Mucosa of stomach (tissue), 1 donor: ENCODE results near the gene TNFRSF8.

Source experiments
- H3K27me3 ChIP-seq: one replicate; pipeline ENCODE4 v1.7.0; 2013; ENCODE audit warnings: mild to moderate bottlenecking, low read length; ENCODE audit not compliant: control insufficient read depth, insufficient read depth
- H3K36me3 ChIP-seq: one replicate; pipeline ENCODE4 v1.7.0; 2013; ENCODE audit warnings: low read length; ENCODE audit not compliant: control insufficient read depth, insufficient read depth
- H3K4me1 ChIP-seq: one replicate; pipeline ENCODE4 v1.7.0; 2013; ENCODE audit warnings: mild to moderate bottlenecking, low read length; ENCODE audit not compliant: control insufficient read depth, insufficient read depth
- H3K4me3 ChIP-seq: one replicate; pipeline ENCODE4 v1.7.0; 2013; ENCODE audit warnings: low read length
- H3K9ac ChIP-seq: one replicate; pipeline ENCODE4 v1.7.0; 2013; ENCODE audit warnings: mild to moderate bottlenecking, low read length, moderate library complexity
- H3K9me3 ChIP-seq: one replicate; pipeline ENCODE4 v1.7.0; 2013; ENCODE audit warnings: mild to moderate bottlenecking, low read length, moderate library complexity; ENCODE audit not compliant: control insufficient read depth
- donor health status: Pancreatic carcinoma.

Gene TNFRSF8

GRCh38 chr1:12063141-12064072, at the start of gene TNFRSF8:
Gene TNFRSF8 (plus strand): TSS chr1:12063303. CDS start chr1:12063599, 296 bp downstream.
- H3K36me3 ChIP-seq, result no peaks in the 10 kb centered on the region
- peaks cover 55% of the 10 kb centered on the region for H3K27me3 ChIP-seq
- H3K4me1 ChIP-seq, result no peaks in the 10 kb centered on the region
- H3K9me3 ChIP-seq, result no peaks in the 10 kb centered on the region
- no peak within 1 kb of the TSS for H3K9ac ChIP-seq
- H3K4me3 ChIP-seq, result no peak within 1 kb of the TSS

- H3K4me3 ChIP-seq, result no peak overlapping the region
- no peaks in the 10 kb centered on the region for H3K4me1 ChIP-seq
- no peak overlapping the region for H3K9ac ChIP-seq
- H3K9me3 ChIP-seq, result no peaks in the 10 kb centered on the region
- H3K36me3 ChIP-seq, result peaks cover 7% of the 10 kb centered on the region
- H3K27me3 ChIP-seq, result no peaks in the 10 kb centered on the region
Observed at GRCh38 chr1:12014141-12014991, 48.7 kb upstream of the TNFRSF8 start.

GRCh38 chr1:12015001-12015491, 48.1 kb upstream of the TNFRSF8 start:
- Histone ChIP-seq H3K27me3 (no peaks in the 10 kb centered on the region), H3K4me3 (no peak overlapping the region), H3K9ac (no peak overlapping the region), H3K4me1 (no peaks in the 10 kb centered on the region), H3K36me3 (peaks cover 7% of the 10 kb centered on the region), H3K9me3 (no peaks in the 10 kb centered on the region)

GRCh38 chr1:12015499-12015898, 47.6 kb upstream of the TNFRSF8 start:
- Histone ChIP-seq H3K9me3 (no peaks in the 10 kb centered on the region), H3K4me1 (no peaks in the 10 kb centered on the region)

GRCh38 chr1:12016182-12016581, 46.9 kb upstream of the TNFRSF8 start:
- Histone ChIP-seq H3K4me3 (no peak overlapping the region), H3K4me1 (no peaks in the 10 kb centered on the region), H3K9ac (no peak overlapping the region), H3K9me3 (no peaks in the 10 kb centered on the region), H3K27me3 (no peaks in the 10 kb centered on the region), H3K36me3 (peaks cover 7% of the 10 kb centered on the region)

More at GRCh38 chr1:12015499-12015898, 47.6 kb upstream of the TNFRSF8 start:
- Histone ChIP-seq H3K9ac (no peak overlapping the region), H3K4me3 (no peak overlapping the region), H3K36me3 (peaks cover 7% of the 10 kb centered on the region), H3K27me3 (no peaks in the 10 kb centered on the region)

- Histone ChIP-seq H3K27me3 (no peaks in the 10 kb centered on the region), H3K4me1 (no peaks in the 10 kb centered on the region), H3K9ac (peak overlapping the region; percentile 40), H3K9me3 (no peaks in the 10 kb centered on the region), H3K36me3 (no peaks in the 10 kb centered on the region), H3K4me3 (peak overlapping the region; percentile 39)
Observed at GRCh38 chr1:12019858-12020509, 43.1 kb upstream of the TNFRSF8 start.

GRCh38 chr1:12021616-12022015, 41.5 kb upstream of the TNFRSF8 start:
- H3K27me3 ChIP-seq, result no peaks in the 10 kb centered on the region
- no peaks in the 10 kb centered on the region for H3K36me3 ChIP-seq
- H3K4me1 ChIP-seq, result no peaks in the 10 kb centered on the region
- H3K4me3 ChIP-seq, result no peak overlapping the region
- no peaks in the 10 kb centered on the region for H3K9me3 ChIP-seq
- H3K9ac ChIP-seq, result no peak overlapping the region

- Histone ChIP-seq H3K4me1 (no peaks in the 10 kb centered on the region), H3K4me3 (no peak overlapping the region), H3K9me3 (no peaks in the 10 kb centered on the region), H3K9ac (no peak overlapping the region), H3K27me3 (no peaks in the 10 kb centered on the region), H3K36me3 (no peaks in the 10 kb centered on the region)
Observed at GRCh38 chr1:12022036-12022435, 41.1 kb upstream of the TNFRSF8 start.

- H3K4me3 ChIP-seq, result no peak overlapping the region
- no peaks in the 10 kb centered on the region for H3K27me3 ChIP-seq
- no peak overlapping the region for H3K9ac ChIP-seq
- H3K9me3 ChIP-seq, result no peaks in the 10 kb centered on the region
- no peaks in the 10 kb centered on the region for H3K36me3 ChIP-seq
- no peaks in the 10 kb centered on the region for H3K4me1 ChIP-seq
Observed at GRCh38 chr1:12026586-12026985, 36.5 kb upstream of the TNFRSF8 start.

- Histone ChIP-seq H3K9me3 (no peaks in the 10 kb centered on the region), H3K4me3 (no peak overlapping the region), H3K4me1 (no peaks in the 10 kb centered on the region), H3K36me3 (no peaks in the 10 kb centered on the region), H3K9ac (no peak overlapping the region), H3K27me3 (no peaks in the 10 kb centered on the region)
Observed at GRCh38 chr1:12028248-12028647, 34.9 kb upstream of the TNFRSF8 start.

- Histone ChIP-seq H3K4me1 (no peaks in the 10 kb centered on the region), H3K4me3 (no peak overlapping the region), H3K9ac (no peak overlapping the region), H3K27me3 (no peaks in the 10 kb centered on the region), H3K9me3 (no peaks in the 10 kb centered on the region), H3K36me3 (no peaks in the 10 kb centered on the region)
Observed at GRCh38 chr1:12028957-12029511, 34.1 kb upstream of the TNFRSF8 start.
